ENCODE results near the gene WNT3. TPM values are rescaled to one million over a fixed set of nuclear protein-coding genes. Genes with fewer than 3 reads are reported as not detected.

WNT3 gene
- total RNA-seq, 4 donors from 2014 or later = 0.21 to 0.90 (median 0.73) TPM

GRCh38 chr17:46768540-46768870, 50.0 kb downstream of the WNT3 start:
- 83 to 91% methylated on average over 13 to 14 of the region's 15 CpGs for WGBS, 2 donors
- H3K27me3 ChIP-seq = peaks cover 0 to 48% of the 10 kb centered on the region in 2 donors
- no peaks in the 10 kb centered on the region for H3K36me3 ChIP-seq
- H3K4me3 ChIP-seq = no peak overlapping the region
- no peaks in the 10 kb centered on the region for H3K9me3 ChIP-seq
- H3K27ac ChIP-seq = no peak overlapping the region
- peaks cover 0 to 32% (median 8%) of the 10 kb centered on the region in 4 donors for H3K4me1 ChIP-seq
- no peak for DNase-seq (ENCODE audit: low spot score in 2 of 2)
- TF ChIP-seq, protein P1, sequence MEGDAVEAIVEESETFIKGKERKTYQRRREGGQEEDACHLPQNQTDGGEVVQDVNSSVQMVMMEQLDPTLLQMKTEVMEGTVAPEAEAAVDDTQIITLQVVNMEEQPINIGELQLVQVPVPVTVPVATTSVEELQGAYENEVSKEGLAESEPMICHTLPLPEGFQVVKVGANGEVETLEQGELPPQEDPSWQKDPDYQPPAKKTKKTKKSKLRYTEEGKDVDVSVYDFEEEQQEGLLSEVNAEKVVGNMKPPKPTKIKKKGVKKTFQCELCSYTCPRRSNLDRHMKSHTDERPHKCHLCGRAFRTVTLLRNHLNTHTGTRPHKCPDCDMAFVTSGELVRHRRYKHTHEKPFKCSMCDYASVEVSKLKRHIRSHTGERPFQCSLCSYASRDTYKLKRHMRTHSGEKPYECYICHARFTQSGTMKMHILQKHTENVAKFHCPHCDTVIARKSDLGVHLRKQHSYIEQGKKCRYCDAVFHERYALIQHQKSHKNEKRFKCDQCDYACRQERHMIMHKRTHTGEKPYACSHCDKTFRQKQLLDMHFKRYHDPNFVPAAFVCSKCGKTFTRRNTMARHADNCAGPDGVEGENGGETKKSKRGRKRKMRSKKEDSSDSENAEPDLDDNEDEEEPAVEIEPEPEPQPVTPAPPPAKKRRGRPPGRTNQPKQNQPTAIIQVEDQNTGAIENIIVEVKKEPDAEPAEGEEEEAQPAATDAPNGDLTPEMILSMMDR (IDR thresholded peaks at IDR 0.05) = no peak

DNA sequence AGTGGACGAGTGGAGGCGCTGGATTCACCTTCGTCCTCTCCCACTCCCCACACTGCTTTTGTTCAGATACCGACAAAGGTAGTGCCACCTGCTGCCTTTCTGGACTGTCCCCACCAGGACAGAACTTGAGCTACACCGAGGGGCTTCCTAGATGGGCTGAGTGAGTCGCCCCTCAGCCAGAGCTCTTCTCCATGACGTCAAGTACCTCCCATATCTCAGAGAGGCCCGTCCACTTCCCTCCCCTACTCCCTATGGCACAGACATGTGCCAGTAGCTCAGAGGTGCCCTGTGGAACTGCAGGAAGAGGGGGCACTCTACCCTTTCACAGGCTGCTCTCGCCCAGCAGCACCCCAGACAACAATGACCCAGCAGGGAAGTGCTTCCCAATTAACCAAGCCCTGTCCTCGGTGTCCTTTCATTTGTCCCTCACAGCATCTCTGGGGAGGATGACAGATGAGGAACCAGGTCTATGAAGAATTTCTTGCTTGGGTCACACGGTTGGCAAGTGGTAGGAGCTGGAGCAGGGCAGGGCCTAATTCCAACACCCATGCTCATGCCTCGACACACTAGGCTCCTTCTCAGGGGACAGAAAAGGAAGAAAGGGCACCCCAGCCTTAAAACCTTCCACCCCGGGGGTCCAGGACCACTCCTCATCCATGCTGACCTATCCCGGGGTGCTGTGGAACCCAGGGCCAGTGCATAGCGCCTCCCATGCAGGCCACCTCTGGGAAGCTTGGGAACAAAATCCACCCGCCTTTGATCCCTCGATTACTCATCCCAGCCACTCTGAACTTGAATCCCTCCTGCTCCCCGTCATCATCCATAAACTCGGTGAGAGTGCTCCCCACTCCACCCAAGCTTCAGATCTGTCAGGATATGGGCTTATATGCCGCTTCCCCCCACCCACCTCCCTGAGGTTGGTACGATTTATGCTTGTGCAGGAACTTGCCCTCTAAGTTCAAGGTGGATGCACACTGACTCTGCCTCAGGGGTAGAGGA, 51.7 kb downstream of the WNT3 start:
- no peak for TF ChIP-seq POLR2A (IDR thresholded peaks at IDR 0.05)
- TF ChIP-seq EP300 (IDR thresholded peaks at IDR 0.05) = no peak
- TF ChIP-seq, protein P1 (IDR thresholded peaks at IDR 0.05) = no peak
- H3K4me3 ChIP-seq = no peak overlapping the region
- peaks cover 0 to 32% of the 10 kb centered on the region in 2 donors for H3K27me3 ChIP-seq
- no peaks in the 10 kb centered on the region for H3K9me3 ChIP-seq
- 84 to 92% methylated on average over 21 of the region's 21 CpGs for WGBS, 2 donors
- no peaks in the 10 kb centered on the region for H3K36me3 ChIP-seq
- peaks cover 0 to 22% (median 8%) of the 10 kb centered on the region in 4 donors for H3K4me1 ChIP-seq
- no peak overlapping the region for H3K27ac ChIP-seq
- no peak for DNase-seq (ENCODE audit: low spot score in 2 of 2)

DNA sequence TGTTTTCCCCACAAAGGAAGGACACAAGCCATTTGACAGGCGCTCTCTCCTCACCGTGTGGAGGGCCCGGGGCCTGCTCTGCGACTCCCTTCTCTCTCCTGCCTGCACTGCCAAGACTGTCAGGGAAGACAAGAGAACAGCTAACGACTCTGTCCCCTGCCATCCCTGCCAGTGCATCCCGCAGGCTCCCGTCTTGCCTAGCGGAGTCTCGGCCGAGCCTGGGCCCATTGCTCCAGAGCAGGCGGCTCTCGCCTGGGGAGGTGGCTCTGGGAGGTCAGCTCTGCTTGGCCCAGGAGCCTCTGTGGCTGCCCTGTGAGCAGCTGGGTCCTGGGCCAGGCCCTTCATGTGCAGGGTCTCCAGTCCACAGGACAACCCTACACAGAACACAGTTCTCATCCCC, 53.0 kb downstream of the WNT3 start:
- H3K27me3 ChIP-seq = peaks cover 0 to 24% of the 10 kb centered on the region in 2 donors
- peaks cover 0 to 13% (median 5%) of the 10 kb centered on the region in 4 donors for H3K4me1 ChIP-seq
- H3K4me3 ChIP-seq = no peak overlapping the region
- no peaks in the 10 kb centered on the region for H3K9me3 ChIP-seq
- no peak for TF ChIP-seq POLR2A (IDR thresholded peaks at IDR 0.05)
- TF ChIP-seq, protein P1 (IDR thresholded peaks at IDR 0.05) = no peak
- TF ChIP-seq EP300 (IDR thresholded peaks at IDR 0.05) = no peak
- no peak for DNase-seq (ENCODE audit: low spot score in 2 of 2)
- no peaks in the 10 kb centered on the region for H3K36me3 ChIP-seq
- no peak overlapping the region for H3K27ac ChIP-seq
- WGBS, 2 donors = 76 to 84% methylated on average over 10 to 12 of the region's 12 CpGs

DNA sequence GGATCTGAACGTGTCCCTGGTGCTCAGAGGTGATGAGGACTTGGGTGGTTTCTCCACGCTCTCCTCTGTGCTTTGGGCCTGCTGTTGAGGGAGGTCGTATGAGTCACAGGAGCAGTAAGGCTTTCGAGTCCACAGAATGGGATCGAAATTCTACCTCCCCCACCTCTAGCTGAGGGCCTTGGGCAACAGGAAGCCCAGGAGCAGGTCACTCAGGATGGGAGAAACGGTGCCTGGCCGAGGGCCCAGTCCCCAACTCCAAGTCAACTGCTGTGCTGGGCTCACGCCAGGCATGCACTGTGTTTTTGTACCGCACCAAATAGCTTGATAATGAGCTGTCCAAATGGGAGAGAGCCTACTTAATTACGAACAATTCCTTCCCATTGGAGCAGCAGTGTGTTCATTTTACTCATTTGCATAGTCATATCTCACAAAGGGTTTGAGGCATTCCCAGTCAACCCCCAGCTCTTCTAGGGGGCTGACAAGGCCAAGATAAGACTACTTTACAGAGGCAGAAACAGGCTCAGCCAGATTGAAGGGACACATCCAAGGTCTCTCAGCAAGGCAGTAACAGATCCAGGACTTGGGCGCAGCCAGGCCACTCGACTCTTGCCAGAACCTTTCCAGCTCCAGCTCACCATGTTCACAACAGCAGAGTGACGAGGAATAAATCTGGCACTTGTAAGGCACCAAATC, 53.6 kb downstream of the WNT3 start:
- no peak overlapping the region for H3K4me3 ChIP-seq
- TF ChIP-seq, protein P1 (IDR thresholded peaks at IDR 0.05) = no peak
- no peak for TF ChIP-seq EP300 (IDR thresholded peaks at IDR 0.05)
- TF ChIP-seq POLR2A (IDR thresholded peaks at IDR 0.05) = no peak
- H3K36me3 ChIP-seq = peaks cover 0 to 2% (median 0%) of the 10 kb centered on the region in 3 donors
- no peak overlapping the region for H3K27ac ChIP-seq
- peaks cover 0 to 18% of the 10 kb centered on the region in 2 donors for H3K27me3 ChIP-seq
- H3K4me1 ChIP-seq = peaks cover 0 to 7% (median 2%) of the 10 kb centered on the region in 4 donors
- WGBS, 2 donors = 49 to 63% methylated on average over 13 of the region's 13 CpGs
- DNase-seq (ENCODE audit: low spot score in 2 of 2) = no peak
- H3K9me3 ChIP-seq = no peaks in the 10 kb centered on the region
